Articular chondrocyte of knee joint (primary cell): Measurements from ENCODE around the gene DSCAML1. TPM values are rescaled to one million over a fixed set of nuclear protein-coding genes. Genes with fewer than 3 reads are reported as not detected.

ENCODE experiments used
- total RNA-seq: library from RNA; depleted of rRNA; stranded (reverse); fragments of >200 nt; gene quantifications from 2 replicates; pipeline ENCODE4 v1.2.3, GENCODE V29; 2012

Gene DSCAML1, protein sequence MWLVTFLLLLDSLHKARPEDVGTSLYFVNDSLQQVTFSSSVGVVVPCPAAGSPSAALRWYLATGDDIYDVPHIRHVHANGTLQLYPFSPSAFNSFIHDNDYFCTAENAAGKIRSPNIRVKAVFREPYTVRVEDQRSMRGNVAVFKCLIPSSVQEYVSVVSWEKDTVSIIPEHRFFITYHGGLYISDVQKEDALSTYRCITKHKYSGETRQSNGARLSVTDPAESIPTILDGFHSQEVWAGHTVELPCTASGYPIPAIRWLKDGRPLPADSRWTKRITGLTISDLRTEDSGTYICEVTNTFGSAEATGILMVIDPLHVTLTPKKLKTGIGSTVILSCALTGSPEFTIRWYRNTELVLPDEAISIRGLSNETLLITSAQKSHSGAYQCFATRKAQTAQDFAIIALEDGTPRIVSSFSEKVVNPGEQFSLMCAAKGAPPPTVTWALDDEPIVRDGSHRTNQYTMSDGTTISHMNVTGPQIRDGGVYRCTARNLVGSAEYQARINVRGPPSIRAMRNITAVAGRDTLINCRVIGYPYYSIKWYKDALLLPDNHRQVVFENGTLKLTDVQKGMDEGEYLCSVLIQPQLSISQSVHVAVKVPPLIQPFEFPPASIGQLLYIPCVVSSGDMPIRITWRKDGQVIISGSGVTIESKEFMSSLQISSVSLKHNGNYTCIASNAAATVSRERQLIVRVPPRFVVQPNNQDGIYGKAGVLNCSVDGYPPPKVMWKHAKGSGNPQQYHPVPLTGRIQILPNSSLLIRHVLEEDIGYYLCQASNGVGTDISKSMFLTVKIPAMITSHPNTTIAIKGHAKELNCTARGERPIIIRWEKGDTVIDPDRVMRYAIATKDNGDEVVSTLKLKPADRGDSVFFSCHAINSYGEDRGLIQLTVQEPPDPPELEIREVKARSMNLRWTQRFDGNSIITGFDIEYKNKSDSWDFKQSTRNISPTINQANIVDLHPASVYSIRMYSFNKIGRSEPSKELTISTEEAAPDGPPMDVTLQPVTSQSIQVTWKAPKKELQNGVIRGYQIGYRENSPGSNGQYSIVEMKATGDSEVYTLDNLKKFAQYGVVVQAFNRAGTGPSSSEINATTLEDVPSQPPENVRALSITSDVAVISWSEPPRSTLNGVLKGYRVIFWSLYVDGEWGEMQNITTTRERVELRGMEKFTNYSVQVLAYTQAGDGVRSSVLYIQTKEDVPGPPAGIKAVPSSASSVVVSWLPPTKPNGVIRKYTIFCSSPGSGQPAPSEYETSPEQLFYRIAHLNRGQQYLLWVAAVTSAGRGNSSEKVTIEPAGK (N-terminal part only)
- not detected in 2 replicates for total RNA-seq

DNA sequence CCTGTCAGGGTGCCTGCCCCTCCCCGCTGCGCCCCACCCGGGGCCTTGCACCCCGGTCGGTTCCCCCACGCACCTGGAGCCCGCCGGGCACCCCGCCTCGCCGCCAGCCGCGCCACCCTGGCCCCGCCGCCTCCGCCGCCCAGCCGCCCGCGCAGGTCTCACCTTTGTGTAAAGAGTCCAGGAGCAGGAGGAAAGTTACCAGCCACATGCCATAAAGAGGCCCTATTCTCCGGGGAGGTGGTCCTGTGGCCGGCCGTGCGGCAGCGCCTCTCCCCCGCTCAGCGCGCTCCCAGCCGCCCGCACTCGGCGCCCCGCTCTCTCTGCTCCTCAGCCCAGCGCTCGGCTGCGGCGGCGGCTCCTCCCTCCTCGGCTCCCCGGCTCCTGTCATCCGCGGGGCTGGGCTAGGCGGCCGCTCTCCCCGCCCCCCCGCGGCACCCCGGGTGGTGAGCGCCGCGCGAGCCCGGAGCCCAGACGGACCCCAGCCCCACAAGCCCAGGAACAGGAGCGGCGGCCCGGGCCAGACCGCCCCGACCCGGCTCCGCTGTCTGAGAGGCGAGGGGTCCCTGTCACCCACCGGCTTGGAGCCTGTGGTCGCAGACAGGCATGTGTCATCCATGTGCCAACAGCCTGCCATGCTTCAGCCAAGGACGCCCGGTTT, at the start of gene DSCAML1:
Gene DSCAML1, minus strand, starts transcription at position 345 of the 658 bp plus-strand sequence. Its CDS starts 137 bp downstream, at position 208.

DNA sequence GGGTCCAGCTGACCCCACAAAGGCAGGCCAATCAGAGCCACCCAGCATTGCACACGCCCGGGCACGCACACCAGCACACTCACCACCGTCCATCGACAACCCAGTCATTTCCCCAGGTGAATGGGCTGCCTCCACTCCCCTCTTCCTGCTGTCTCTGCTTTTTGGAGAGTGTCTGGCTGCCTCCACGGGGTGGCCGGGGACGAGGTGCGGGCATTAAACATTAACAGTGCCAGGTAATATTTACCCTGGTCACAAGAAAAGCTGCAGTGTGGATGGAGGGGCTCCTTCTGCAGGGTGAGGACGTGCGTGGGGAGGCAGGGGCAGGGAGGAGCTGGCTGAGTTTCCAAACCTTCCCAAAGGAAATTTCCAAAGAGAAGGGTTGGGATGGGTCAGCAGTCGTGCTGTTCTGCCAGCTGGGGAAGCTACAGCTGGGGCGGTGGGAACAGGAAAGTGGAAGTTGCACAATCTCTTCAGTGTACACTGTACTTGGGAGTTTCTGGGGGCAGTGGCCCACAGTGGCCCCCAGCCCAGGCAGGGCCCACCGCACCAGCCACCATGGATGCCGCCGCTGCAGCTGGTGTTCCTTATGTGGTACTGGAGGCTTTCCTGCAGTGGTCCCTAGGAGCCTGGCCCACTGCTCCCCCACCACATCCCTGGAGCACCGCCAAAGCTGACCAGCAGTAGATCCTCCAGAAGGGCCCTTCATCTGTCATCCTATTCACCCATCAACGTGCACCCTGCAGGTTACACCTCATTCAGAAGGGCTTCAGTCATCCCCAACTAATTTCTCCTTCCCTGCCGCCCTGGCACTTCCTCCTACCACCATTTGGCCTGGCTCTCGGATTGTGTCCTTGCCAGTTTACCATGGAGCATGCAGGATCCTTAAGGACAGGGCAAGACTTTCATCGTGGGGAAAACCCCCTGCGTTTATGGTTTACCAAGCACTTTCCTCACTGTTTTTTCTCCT, 27.8 kb upstream of the DSCAML1 start, which contains the start of gene FXYD2:
Gene FXYD2, minus strand, starts transcription at position 174 of the 967 bp plus-strand sequence. Its CDS starts 66 bp downstream, at position 108.

Other genes with a start within 250 kb of the DSCAML1 start
- 0.11 and 0.13 TPM in 2 replicates for gene FXYD2, start 27.5 kb upstream of the DSCAML1 start, total RNA-seq
- 1.9 and 3.9 TPM in 2 replicates for gene FXYD6, start 79.4 kb upstream of the DSCAML1 start, total RNA-seq
- not detected in 2 replicates for gene TMPRSS13, start 132.2 kb upstream of the DSCAML1 start, total RNA-seq
- gene IL10RA, start 189.2 kb upstream of the DSCAML1 start, total RNA-seq: 0.11 and 0.78 TPM in 2 replicates